Kidney capillary endothelial cell (primary cell): ENCODE results near the gene KCNIP1.

Source experiments
- DNase-seq: peaks from one replicate; pipeline ENCODE4 v3.0.0-alpha.2; 2018; ENCODE audit warnings: low spot score

Gene KCNIP1

GRCh38 chr5:170483701-170484458, 19.9 kb upstream of the KCNIP1 start:
- DNase-seq = no peak

GRCh38 chr5:170484459-170484831, 19.4 kb upstream of the KCNIP1 start:
- no peak for DNase-seq

DNA sequence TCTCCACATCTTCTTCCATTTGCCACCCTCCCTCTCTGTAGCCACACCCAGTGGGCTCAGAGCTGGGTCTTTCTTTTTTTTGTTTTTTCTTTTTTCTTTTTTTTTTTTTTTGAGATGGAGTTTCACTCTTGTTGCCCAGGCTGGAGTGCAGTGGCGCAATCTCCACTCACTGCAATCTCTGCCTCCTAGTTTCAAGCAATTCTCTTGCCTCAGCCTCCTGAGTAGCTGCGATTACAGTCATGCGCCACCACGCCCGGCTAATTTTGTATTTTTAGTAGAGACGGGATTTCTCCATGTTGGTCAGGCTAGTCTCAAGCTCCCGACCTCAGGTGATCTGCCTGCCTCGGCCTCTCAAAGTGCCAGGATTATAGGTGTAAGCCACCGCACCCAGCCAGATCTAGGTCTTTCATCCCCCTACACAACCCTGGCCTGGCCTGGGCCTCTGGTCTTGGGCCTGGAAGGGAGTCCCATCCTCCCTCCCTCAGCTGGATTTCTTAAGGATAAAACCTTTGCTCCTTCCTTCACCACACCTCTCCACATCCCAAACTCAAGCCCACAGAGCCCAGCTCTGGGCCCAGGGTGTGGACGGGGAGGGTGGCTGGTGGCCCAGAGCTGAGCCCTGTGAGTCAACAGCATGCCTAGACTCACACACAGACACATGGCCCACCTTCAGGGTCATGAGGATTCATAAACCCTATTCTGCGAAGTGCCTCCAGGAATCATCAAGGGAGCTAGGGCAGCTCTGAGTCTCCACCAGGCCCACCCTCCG, 18.8 kb upstream of the KCNIP1 start:
- DNase-seq = no peak

DNA sequence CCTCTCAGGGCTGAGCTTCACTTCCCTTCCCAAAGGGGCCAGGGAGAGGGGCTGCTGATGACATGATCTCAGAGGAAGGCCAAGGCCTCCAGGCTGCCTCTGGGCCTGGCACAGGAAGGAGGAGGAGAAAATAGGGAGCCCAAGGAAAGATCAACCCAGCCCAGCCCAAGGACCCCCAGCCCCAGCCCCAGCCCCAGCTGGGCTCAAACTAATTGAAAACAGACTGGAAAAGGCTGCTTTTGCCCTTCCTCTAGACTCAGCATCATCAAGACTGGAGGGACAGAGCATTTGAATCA, 18.3 kb upstream of the KCNIP1 start:
- DNase-seq = no peak

GRCh38 chr5:170486371-170486770, 17.4 kb upstream of the KCNIP1 start:
- DNase-seq = no peak

GRCh38 chr5:170488570-170488969, 15.2 kb upstream of the KCNIP1 start:
- DNase-seq = no peak

GRCh38 chr5:170489199-170489598, 14.6 kb upstream of the KCNIP1 start:
- DNase-seq = no peak

- DNase-seq = no peak
These were observed 13.4 kb upstream of the KCNIP1 start for GRCh38 chr5:170490381-170490780.

DNA sequence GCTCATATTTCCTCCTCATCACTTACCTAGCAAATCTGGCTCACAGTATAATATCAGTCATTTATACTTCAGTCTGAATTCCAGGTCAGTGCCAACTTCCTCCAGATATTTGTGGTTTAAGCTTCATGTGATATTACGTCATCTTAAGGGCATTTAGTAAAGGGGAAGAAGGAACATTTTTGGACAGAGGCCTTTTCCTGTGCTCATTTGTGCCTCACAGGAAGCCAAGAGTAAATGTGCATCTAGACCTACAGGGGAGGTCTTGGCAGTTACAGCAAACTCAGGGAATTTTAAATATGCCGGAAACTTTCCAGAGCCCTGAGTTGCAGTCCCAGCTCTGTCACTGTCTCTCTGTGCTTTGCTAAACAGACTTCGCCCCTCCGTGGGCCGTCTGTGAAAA, 12.3 kb upstream of the KCNIP1 start:
- DNase-seq = peak; percentile 91

DNA sequence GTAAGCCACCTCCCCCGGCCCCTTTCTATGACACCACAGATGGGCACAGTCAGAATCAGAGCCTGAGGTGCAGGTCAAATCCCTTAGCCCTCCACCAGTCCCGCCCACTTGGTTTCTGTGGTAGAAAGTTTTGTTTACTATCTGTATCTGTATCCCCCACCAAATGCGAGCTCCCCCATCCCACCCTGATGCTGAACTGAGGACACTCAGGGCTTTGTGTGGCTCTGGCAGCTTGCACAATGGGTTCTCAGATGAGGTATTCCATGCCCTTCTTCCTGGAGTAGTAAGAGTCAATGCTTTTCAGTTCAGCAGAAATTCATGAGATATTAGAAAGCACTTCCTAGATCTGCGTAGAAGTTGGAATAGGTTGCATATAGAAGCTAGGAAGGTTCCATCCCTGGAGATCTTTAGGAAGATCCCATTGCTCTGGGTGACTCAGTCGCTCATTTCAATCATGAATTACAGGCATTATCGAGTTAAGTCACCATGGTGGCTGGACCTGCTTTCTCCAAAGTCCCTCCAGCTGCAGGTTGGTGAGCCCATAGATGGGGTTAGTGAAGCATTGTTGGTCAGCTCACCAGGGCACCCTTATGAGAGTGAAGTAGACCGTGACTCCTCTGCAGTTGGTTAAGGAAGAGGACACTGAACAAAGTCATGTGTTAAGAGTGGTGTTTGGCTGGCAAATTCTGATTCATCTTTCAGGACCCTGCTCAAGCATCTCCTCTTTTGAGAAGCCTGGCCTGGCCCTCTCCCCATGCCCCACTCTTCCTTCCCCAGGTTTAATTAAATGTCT, 10.6 kb upstream of the KCNIP1 start:
- DNase-seq = no peak

DNA sequence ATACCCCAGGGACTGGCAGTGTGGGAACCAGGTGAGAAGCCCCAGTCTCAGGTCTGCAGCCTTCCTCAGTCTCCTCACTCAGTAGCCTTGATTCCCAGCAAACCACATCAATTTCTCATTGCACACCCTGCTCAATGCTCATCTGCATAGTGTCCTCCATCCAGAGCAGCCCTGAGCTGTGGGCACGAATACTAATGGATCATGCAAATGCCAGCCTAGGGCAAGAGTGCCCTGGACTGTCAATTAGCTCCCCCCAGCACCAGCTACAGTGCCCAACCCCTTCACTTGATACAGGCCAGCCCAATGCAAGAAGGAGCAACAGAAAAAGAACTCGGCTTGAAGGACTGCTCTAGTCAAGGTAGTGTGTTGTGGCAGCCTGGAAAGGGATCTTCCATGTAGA, 9.8 kb upstream of the KCNIP1 start:
- no peak for DNase-seq

GRCh38 chr5:170495825-170496661, 7.8 kb upstream of the KCNIP1 start:
- no peak for DNase-seq

- no peak for DNase-seq
These were observed 7.2 kb upstream of the KCNIP1 start for GRCh38 chr5:170496662-170497028.

GRCh38 chr5:170497311-170498038, 6.3 kb upstream of the KCNIP1 start:
- DNase-seq = no peak

- no peak for DNase-seq
These were observed 4.9 kb upstream of the KCNIP1 start for GRCh38 chr5:170498811-170499351.

- DNase-seq = no peak
These were observed 4.2 kb upstream of the KCNIP1 start for GRCh38 chr5:170499621-170500020.

DNA sequence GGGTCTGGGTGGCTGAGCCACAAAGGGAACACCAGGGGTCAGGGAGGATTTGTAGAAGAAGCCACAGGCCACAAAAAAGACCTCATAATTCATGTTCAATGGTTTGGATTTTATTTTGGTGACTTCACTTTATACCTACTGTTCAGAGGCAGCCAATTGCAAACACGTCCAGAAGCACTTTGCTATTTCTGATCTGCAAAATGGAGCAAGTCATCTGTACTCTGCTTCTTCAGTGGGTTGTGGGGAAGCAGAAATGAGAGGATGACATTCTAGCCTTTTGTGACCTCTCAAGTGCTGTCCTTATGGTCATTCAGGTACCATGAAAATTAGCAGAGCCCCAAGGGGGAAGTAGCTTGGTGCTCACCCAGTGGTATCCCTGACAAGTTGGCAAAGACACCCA, 2.5 kb upstream of the KCNIP1 start:
- no peak for DNase-seq

GRCh38 chr5:170501931-170502330, 1.9 kb upstream of the KCNIP1 start:
- DNase-seq = no peak

GRCh38 chr5:170504616-170505266, 921 bp downstream of the KCNIP1 start:
- no peak for DNase-seq

- no peak for DNase-seq
These were observed 4.2 kb downstream of the KCNIP1 start for GRCh38 chr5:170508036-170508435.
